Thyroid gland (tissue), 4 donors: ENCODE measurements around the gene GPR37. TPM values are rescaled to one million over a fixed set of nuclear protein-coding genes. Genes with fewer than 3 reads are reported as not detected.

ENCODE experiments used
- DNase-seq, 2 donors: peaks; one replicate each; pipeline ENCODE4 v3.0.0-alpha.2; 2019
- H3K27ac ChIP-seq, 3 donors: fragments of 200-600 bp; sonication (generic); 1 replicate in 2 of 3; 2 replicates in 1 of 3; pipeline ENCODE4 v1.5.1; 2016 to 2019; ENCODE audit warnings: mild to moderate bottlenecking in 1 of 3, moderate library complexity in 1 of 3
- H3K27me3 ChIP-seq: fragments of 200-600 bp; sonication (generic); one replicate; pipeline ENCODE4 v1.5.1; 2019
- H3K36me3 ChIP-seq, 2 donors: fragments of 200-600 bp; sonication (generic); one replicate each; pipeline ENCODE4 v1.5.1; 2016 to 2019
- H3K4me1 ChIP-seq, 2 donors: fragments of 200-600 bp; sonication (generic); one replicate each; pipeline ENCODE4 v1.5.1; 2017 to 2019
- H3K4me3 ChIP-seq, 3 donors: fragments of 200-600 bp; sonication (generic); replicated peaks in 1 of 3; 1 replicate in 2 of 3; 2 replicates in 1 of 3; pipeline ENCODE4 v1.5.1; 2016; ENCODE audit warnings: mild to moderate bottlenecking in 1 of 3
- H3K9me3 ChIP-seq: fragments of 200-600 bp; sonication (generic); one replicate; pipeline ENCODE4 v1.5.1; 2017
- POLR2A ChIP-seq, 2 donors: fragments of 450-650 bp; IDR thresholded peaks; one replicate each; pipeline ENCODE4 v1.6.1; 2017; ENCODE audit warnings: antibody characterized with exemption in 2 of 2, mild to moderate bottlenecking in 2 of 2, moderate library complexity in 1 of 2
- WGBS, 2 donors: methylation state at CpG; one replicate each; pipeline ENCODE4 v1.1.5; 2017; 5-methylcytosine and 5-hydroxymethylcytosine counted together
- intact Hi-C: fragments of 100-400 bp; cut with DNase I; formaldehyde crosslinking; loops from one replicate; pipeline ENCODE4 v1.15.1; 2023
- total RNA-seq, 4 donors: library from RNA; depleted of rRNA; stranded (reverse); fragments of >200 nt; gene quantifications; one replicate each; pipeline ENCODE4 v1.2.3, GENCODE V29; 2016
- TF ChIP-seq, protein P1 (sequence below), 6 experiments: fragments of 200-600 bp in 3 of 6; fragments of 450-650 bp in 3 of 6; sonication (generic) in 3 of 6; IDR thresholded peaks; one replicate each; pipeline ENCODE4 v1.5.1; 2016 to 2019; ENCODE audit warnings: antibody characterized with exemption in 6 of 6, mild to moderate bottlenecking in 2 of 6, inconsistent platforms in 1 of 6, moderate library complexity in 1 of 6

GPR37 gene
- total RNA-seq, 4 donors from 2014 or later = 0.13 to 0.22 (median 0.20) TPM; not detected in 1

DNA sequence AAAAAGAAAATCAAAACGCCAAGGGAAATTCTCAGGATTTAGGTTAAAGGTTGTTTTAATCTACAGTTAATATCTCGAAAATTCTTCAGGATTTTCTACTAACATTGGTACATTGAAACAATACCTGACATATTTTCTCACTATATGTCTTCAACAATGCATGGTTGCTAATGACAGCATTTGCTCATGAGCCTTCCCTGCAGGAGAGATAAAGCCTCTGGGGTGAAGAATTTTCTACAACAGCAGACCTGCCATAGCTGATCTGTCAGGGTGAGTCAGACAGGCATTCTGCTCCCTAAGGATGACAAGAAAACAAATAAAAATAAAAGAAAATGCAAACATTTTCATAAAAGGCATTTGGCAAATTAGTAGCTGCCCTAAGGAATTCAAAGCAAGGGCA lies 11.7 kb upstream of the GPR37 start:
- WGBS, 2 donors = 81 to 83% methylated on average over 2 of the region's 2 CpGs
- no peaks in the 10 kb centered on the region for H3K27me3 ChIP-seq
- H3K36me3 ChIP-seq = no peaks in the 10 kb centered on the region
- intact Hi-C loops = no loop called here
- H3K4me3 ChIP-seq = no peak overlapping the region
- peaks cover 0 to 4% of the 10 kb centered on the region in 2 donors for H3K4me1 ChIP-seq
- TF ChIP-seq, protein P1, sequence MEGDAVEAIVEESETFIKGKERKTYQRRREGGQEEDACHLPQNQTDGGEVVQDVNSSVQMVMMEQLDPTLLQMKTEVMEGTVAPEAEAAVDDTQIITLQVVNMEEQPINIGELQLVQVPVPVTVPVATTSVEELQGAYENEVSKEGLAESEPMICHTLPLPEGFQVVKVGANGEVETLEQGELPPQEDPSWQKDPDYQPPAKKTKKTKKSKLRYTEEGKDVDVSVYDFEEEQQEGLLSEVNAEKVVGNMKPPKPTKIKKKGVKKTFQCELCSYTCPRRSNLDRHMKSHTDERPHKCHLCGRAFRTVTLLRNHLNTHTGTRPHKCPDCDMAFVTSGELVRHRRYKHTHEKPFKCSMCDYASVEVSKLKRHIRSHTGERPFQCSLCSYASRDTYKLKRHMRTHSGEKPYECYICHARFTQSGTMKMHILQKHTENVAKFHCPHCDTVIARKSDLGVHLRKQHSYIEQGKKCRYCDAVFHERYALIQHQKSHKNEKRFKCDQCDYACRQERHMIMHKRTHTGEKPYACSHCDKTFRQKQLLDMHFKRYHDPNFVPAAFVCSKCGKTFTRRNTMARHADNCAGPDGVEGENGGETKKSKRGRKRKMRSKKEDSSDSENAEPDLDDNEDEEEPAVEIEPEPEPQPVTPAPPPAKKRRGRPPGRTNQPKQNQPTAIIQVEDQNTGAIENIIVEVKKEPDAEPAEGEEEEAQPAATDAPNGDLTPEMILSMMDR (IDR thresholded peaks at IDR 0.05) = no peak
- TF ChIP-seq POLR2A (IDR thresholded peaks at IDR 0.05) = no peak
- H3K27ac ChIP-seq = no peak overlapping the region
- no peak for DNase-seq
- no peaks in the 10 kb centered on the region for H3K9me3 ChIP-seq

- DNase-seq = no peak
- TF ChIP-seq, protein P1 (IDR thresholded peaks at IDR 0.05) = no peak
- TF ChIP-seq POLR2A (IDR thresholded peaks at IDR 0.05) = no peak
- Histone ChIP-seq H3K4me1 (no peaks in the 10 kb centered on the region), H3K27me3 (no peaks in the 10 kb centered on the region), H3K4me3 (no peak overlapping the region), H3K36me3 (no peaks in the 10 kb centered on the region), H3K27ac (no peak overlapping the region), H3K9me3 (no peaks in the 10 kb centered on the region)
- 51 to 60% methylated on average over 2 of the region's 2 CpGs for WGBS, 2 donors
- intact Hi-C loops = no loop called here
Measured at GRCh38 chr7:124776153-124776552, 10.6 kb upstream of the GPR37 start.

- Histone ChIP-seq H3K36me3 (no peaks in the 10 kb centered on the region), H3K9me3 (no peaks in the 10 kb centered on the region), H3K27me3 (no peaks in the 10 kb centered on the region), H3K4me1 (no peaks in the 10 kb centered on the region), H3K27ac (no peak overlapping the region), H3K4me3 (no peak overlapping the region)
- TF ChIP-seq, protein P1 (IDR thresholded peaks at IDR 0.05) = no peak
- TF ChIP-seq POLR2A (IDR thresholded peaks at IDR 0.05) = no peak
- no peak for DNase-seq
- intact Hi-C loops = no loop called here
Measured at GRCh38 chr7:124775422-124775821, 9.8 kb upstream of the GPR37 start.

- H3K36me3 ChIP-seq = no peaks in the 10 kb centered on the region
- DNase-seq = no peak
- no peaks in the 10 kb centered on the region for H3K9me3 ChIP-seq
- no peak overlapping the region for H3K27ac ChIP-seq
- TF ChIP-seq, protein P1 (IDR thresholded peaks at IDR 0.05) = no peak
- TF ChIP-seq POLR2A (IDR thresholded peaks at IDR 0.05) = no peak
- intact Hi-C loops = no loop called here
- H3K27me3 ChIP-seq = no peaks in the 10 kb centered on the region
- no peak overlapping the region for H3K4me3 ChIP-seq
- H3K4me1 ChIP-seq = no peaks in the 10 kb centered on the region
- WGBS, 2 donors = 88 to 90% methylated on average over 4 of the region's 4 CpGs
Measured at GRCh38 chr7:124773938-124774337, 8.3 kb upstream of the GPR37 start.

DNA sequence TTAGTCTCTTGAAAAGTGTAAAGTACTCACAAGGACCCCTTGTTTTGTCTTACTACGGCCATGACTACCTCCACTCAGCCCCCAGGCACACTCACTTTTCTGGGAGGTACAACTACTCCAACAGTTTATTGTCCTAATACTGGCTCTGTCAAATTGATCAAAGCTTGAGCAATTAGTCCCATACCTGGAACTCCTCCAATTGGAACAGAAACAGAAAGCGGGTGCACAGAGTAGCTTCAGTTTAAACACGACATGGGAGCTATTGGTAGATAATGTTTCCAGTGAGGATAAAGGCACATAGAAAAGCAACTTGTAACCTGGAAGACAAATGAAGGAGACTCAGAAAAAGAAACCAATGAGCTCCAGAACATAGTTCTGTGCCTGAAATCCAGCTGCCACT lies 7.7 kb upstream of the GPR37 start:
- DNase-seq = no peak
- H3K27me3 ChIP-seq = no peaks in the 10 kb centered on the region
- no peaks in the 10 kb centered on the region for H3K9me3 ChIP-seq
- 81 to 82% methylated on average over 3 of the region's 3 CpGs for WGBS, 2 donors
- no peaks in the 10 kb centered on the region for H3K36me3 ChIP-seq
- intact Hi-C loops = no loop called here
- H3K27ac ChIP-seq = no peak overlapping the region
- no peaks in the 10 kb centered on the region for H3K4me1 ChIP-seq
- no peak overlapping the region for H3K4me3 ChIP-seq
- no peak for TF ChIP-seq POLR2A (IDR thresholded peaks at IDR 0.05)
- TF ChIP-seq, protein P1 (IDR thresholded peaks at IDR 0.05) = no peak
